ENCODE measurements around the gene LRFN5. TPM values are rescaled to one million over a fixed set of nuclear protein-coding genes. Genes with fewer than 3 reads are reported as not detected.

Gene LRFN5
- total RNA-seq, 1 experiment from 2014 or later = 1.3 TPM

GRCh38 chr14:41899416-41899815 lies 292.7 kb downstream of the LRFN5 start:
- H3K27ac Mint-ChIP-seq = no peak overlapping the region
- Histone ChIP-seq H4K8ac (replicated peaks; ENCODE audit: insufficient read length, low read depth, low read length) (no peak overlapping the region), H3K9me3 (ENCODE audit: control insufficient read depth, low read depth, low read length) (no peaks in the 10 kb centered on the region), H4K20me1 (ENCODE audit: control insufficient read depth, insufficient read depth, insufficient read length) (no peaks in the 10 kb centered on the region), H3K23me2 (ENCODE audit: insufficient read length, low read depth, low read length, poor library complexity, severe bottlenecking) (no peaks in the 10 kb centered on the region), H3K14ac (ENCODE audit: insufficient read depth, low read length) (no peak overlapping the region), H3K9ac (ENCODE audit: extremely low read depth, insufficient read length, low read length) (no peak overlapping the region), H3K27ac (ENCODE audit: insufficient read length, low read depth, low read length) (no peak overlapping the region), H3K27me3 (ENCODE audit: insufficient read depth, low read length) (no peaks in the 10 kb centered on the region), H2AK5ac (ENCODE audit: insufficient read length, low read length) (no peak overlapping the region), H3K56ac (ENCODE audit: insufficient read length, low read depth, low read length) (no peak overlapping the region), H2BK120ac (ENCODE audit: low read depth, low read length, poor library complexity, severe bottlenecking) (no peak overlapping the region), H2BK12ac (ENCODE audit: insufficient read length, low read depth, low read length) (no peak overlapping the region), H4K5ac (ENCODE audit: insufficient read length, low read depth, low read length) (no peak overlapping the region), H2BK5ac (ENCODE audit: insufficient read length, low read length) (no peak overlapping the region), H4K91ac (ENCODE audit: insufficient read length, low read depth, low read length) (no peak overlapping the region), H3K79me2 (ENCODE audit: insufficient read depth, low read length) (no peaks in the 10 kb centered on the region), H2BK20ac (ENCODE audit: low read depth, low read length, poor library complexity, severe bottlenecking) (no peak overlapping the region), H2BK15ac (ENCODE audit: low read depth, low read length) (no peak overlapping the region), H3T11ph (ENCODE audit: low read length) (no peak overlapping the region), H3K18ac (ENCODE audit: insufficient read length, low read depth, low read length) (no peak overlapping the region), H3K79me1 (ENCODE audit: insufficient read depth, low read depth, low read length, poor library complexity, severe bottlenecking) (no peaks in the 10 kb centered on the region), H3K23ac (ENCODE audit: insufficient read length, low read depth, low read length) (no peak overlapping the region), H3K4me1 (ENCODE audit: insufficient read depth, low read length) (no peaks in the 10 kb centered on the region), H3K4me2 (ENCODE audit: insufficient read depth, insufficient read length, low read length) (no peak overlapping the region), H2AFZ (ENCODE audit: low read length) (no peak overlapping the region), H3K4ac (ENCODE audit: low read depth, low read length) (no peak overlapping the region)
- H3K9me3 Mint-ChIP-seq = no peaks in the 10 kb centered on the region
- DNase-seq = no peak
- no peak overlapping the region for H3K4me3 Mint-ChIP-seq
- no peaks in the 10 kb centered on the region for H3K27me3 Mint-ChIP-seq (ENCODE audit: low read depth)
- H3K36me3 Mint-ChIP-seq (ENCODE audit: insufficient read depth in 1 of 3, low read depth in 3 of 3) = no peaks in the 10 kb centered on the region
- no peaks in the 10 kb centered on the region for H3K4me1 Mint-ChIP-seq
- TF ChIP-seq CTCF (conservative IDR thresholded peaks at IDR 0.05) = no peak
